ENCODE measurements around the gene TRAM2. TPM values are rescaled to one million over a fixed set of nuclear protein-coding genes. Genes with fewer than 3 reads are reported as not detected.

The TRAM2 gene
- total and polyA plus RNA-seq, 9 of the 15 experiments (the other 6 are each of a cell fraction or from before 2014, with no cell fraction given), result 2.6 to 13.3 (median 8.9) TPM

GRCh38 chr6:52564856-52565255 is 12.0 kb downstream of the TRAM2 start (continued):
- TF ChIP-seq NFE2 (IDR thresholded peaks at IDR 0.05; ENCODE audit: low read depth) (no peak), SRSF9 (IDR thresholded peaks at IDR 0.05; ENCODE audit: borderline replicate concordance, low read depth, low read length) (no peak), PHF8 (IDR thresholded peaks at IDR 0.05; ENCODE audit: borderline replicate concordance, low read length) (no peak), NR1H2 (CRISPR knock-in tag; IDR thresholded peaks at IDR 0.05) (no peak)

- WGBS (ENCODE audit: insufficient coverage, low coverage, missing lambda C conversion rate), result 16% methylated on average over 3 of the region's 3 CpGs
- Histone ChIP-seq H3K9ac (ENCODE audit: insufficient read depth in 1 of 2, low read depth in 2 of 2, low read length in 2 of 2) (no peak overlapping the region), H2AFZ (ENCODE audit: low read depth, low read length) (no peak overlapping the region), H4K20me1 (replicated peaks; ENCODE audit: control insufficient read depth, insufficient read depth, low read length) (peaks cover 14% of the 10 kb centered on the region; the same call in 1 of the 2 replicates), H3K27me3 (ENCODE audit: control insufficient read depth in 2 of 2, insufficient read depth in 2 of 2, low read length in 2 of 2) (no peaks in the 10 kb centered on the region), H3K4me1 (replicated peaks in 1 of 2; ENCODE audit: control insufficient read depth in 2 of 2, insufficient read depth in 2 of 2, low read length in 2 of 2) (peaks cover 3 to 10% of the 10 kb centered on the region in 2 experiments), H3K79me2 (ENCODE audit: control insufficient read depth, insufficient read depth, low read length) (peaks cover 33% of the 10 kb centered on the region), H3K4me2 (ENCODE audit: insufficient read depth, low read length) (no peak overlapping the region), H3K9me1 (ENCODE audit: control insufficient read depth, insufficient read depth, low read length) (no peaks in the 10 kb centered on the region), H3K36me3 (ENCODE audit: control insufficient read depth, insufficient read depth, low read length) (no peaks in the 10 kb centered on the region), H3K9me3 (replicated peaks; ENCODE audit: control insufficient read depth, insufficient read depth, low read depth, low read length) (no peaks in the 10 kb centered on the region), H3K27ac (ENCODE audit: extremely low read depth, low read depth, low read length) (no peak overlapping the region), H3K4me3 (no peak overlapping the region)
- intact Hi-C loops (cut with micrococcal nuclease), result no loop called here
- CTCF ChIA-PET (ENCODE audit: low intra/inter-chr PET ratio), result no interaction called here
- POLR2A ChIA-PET, result interaction anchor here (1.0 to 1.2 kb wide), 2 partner anchors 11 to 16 kb away, joined by 3 to 10 read pairs; no protein-coding TSS in a partner anchor
- in situ Hi-C loops (cut with MboI), result no loop called here
- DNase-seq (ENCODE audit: extremely low read depth in 1 of 4, low spot score in 3 of 4) (no peak), FAIRE-seq (no peak), ATAC-seq (no peak)
- no TSS peak for BruUV-seq (replicated peaks)
- TF ChIP-seq ZNF830 (CRISPR knock-in tag; IDR thresholded peaks at IDR 0.05) (no peak), VEZF1 (CRISPR knock-in tag; IDR thresholded peaks at IDR 0.05) (no peak), DNMT1 (IDR thresholded peaks at IDR 0.05) (no peak), MCM7 (IDR thresholded peaks at IDR 0.05) (no peak), ZNF696 (CRISPR knock-in tag; conservative IDR thresholded peaks at IDR 0.05) (no peak)
- TF ChIP-seq, protein P1, sequence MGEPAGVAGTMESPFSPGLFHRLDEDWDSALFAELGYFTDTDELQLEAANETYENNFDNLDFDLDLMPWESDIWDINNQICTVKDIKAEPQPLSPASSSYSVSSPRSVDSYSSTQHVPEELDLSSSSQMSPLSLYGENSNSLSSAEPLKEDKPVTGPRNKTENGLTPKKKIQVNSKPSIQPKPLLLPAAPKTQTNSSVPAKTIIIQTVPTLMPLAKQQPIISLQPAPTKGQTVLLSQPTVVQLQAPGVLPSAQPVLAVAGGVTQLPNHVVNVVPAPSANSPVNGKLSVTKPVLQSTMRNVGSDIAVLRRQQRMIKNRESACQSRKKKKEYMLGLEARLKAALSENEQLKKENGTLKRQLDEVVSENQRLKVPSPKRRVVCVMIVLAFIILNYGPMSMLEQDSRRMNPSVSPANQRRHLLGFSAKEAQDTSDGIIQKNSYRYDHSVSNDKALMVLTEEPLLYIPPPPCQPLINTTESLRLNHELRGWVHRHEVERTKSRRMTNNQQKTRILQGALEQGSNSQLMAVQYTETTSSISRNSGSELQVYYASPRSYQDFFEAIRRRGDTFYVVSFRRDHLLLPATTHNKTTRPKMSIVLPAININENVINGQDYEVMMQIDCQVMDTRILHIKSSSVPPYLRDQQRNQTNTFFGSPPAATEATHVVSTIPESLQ (CRISPR knock-in tag; IDR thresholded peaks at IDR 0.05), result no peak
- TF ChIP-seq, protein P2, sequence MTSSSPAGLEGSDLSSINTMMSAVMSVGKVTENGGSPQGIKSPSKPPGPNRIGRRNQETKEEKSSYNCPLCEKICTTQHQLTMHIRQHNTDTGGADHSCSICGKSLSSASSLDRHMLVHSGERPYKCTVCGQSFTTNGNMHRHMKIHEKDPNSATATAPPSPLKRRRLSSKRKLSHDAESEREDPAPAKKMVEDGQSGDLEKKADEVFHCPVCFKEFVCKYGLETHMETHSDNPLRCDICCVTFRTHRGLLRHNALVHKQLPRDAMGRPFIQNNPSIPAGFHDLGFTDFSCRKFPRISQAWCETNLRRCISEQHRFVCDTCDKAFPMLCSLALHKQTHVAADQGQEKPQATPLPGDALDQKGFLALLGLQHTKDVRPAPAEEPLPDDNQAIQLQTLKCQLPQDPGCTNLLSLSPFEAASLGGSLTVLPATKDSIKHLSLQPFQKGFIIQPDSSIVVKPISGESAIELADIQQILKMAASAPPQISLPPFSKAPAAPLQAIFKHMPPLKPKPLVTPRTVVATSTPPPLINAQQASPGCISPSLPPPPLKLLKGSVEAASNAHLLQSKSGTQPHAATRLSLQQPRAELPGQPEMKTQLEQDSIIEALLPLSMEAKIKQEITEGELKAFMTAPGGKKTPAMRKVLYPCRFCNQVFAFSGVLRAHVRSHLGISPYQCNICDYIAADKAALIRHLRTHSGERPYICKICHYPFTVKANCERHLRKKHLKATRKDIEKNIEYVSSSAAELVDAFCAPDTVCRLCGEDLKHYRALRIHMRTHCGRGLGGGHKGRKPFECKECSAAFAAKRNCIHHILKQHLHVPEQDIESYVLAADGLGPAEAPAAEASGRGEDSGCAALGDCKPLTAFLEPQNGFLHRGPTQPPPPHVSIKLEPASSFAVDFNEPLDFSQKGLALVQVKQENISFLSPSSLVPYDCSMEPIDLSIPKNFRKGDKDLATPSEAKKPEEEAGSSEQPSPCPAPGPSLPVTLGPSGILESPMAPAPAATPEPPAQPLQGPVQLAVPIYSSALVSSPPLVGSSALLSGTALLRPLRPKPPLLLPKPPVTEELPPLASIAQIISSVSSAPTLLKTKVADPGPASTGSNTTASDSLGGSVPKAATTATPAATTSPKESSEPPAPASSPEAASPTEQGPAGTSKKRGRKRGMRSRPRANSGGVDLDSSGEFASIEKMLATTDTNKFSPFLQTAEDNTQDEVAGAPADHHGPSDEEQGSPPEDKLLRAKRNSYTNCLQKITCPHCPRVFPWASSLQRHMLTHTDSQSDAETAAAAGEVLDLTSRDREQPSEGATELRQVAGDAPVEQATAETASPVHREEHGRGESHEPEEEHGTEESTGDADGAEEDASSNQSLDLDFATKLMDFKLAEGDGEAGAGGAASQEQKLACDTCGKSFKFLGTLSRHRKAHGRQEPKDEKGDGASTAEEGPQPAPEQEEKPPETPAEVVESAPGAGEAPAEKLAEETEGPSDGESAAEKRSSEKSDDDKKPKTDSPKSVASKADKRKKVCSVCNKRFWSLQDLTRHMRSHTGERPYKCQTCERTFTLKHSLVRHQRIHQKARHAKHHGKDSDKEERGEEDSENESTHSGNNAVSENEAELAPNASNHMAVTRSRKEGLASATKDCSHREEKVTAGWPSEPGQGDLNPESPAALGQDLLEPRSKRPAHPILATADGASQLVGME (CRISPR knock-in tag; IDR thresholded peaks at IDR 0.05), result no peak
These were observed 13.9 kb downstream of the TRAM2 start for GRCh38 chr6:52562911-52563310.
